Measurements from ENCODE around the gene FAM107B.

- TF ChIP-seq GATA3 (IDR thresholded peaks at IDR 0.05; ENCODE audit: low read depth, low read length) = no peak
- no peak for TF ChIP-seq GATA2 (IDR thresholded peaks at IDR 0.05; ENCODE audit: low read depth, low read length)
Measured at GRCh38 chr10:14723052-14723689, 51.5 kb downstream of the FAM107B start.
